Prostate gland (tissue), 2 donors: ENCODE results near the gene NSUN3. TPM values are rescaled to one million over a fixed set of nuclear protein-coding genes. Genes with fewer than 3 reads are reported as not detected.

ENCODE experiments used
- DNase-seq: peaks from one replicate; pipeline ENCODE4 v3.0.0-alpha.2; 2019; ENCODE audit warnings: low spot score
- H3K27ac ChIP-seq, 2 donors: fragments of 200-600 bp; sonication (generic); 2 replicates each; pipeline ENCODE4 v1.5.1; 2017 to 2019
- H3K27me3 ChIP-seq: fragments of 200-600 bp; sonication (generic); replicated peaks from 2 replicates; pipeline ENCODE4 v1.5.1; 2019; ENCODE audit not compliant: insufficient read depth
- H3K36me3 ChIP-seq, 2 donors: fragments of 200-600 bp; sonication (generic); 1 replicate in 1 of 2; 2 replicates in 1 of 2; pipeline versions ENCODE4 v1.5.1 to v1.8.1; 2017 to 2019
- H3K4me1 ChIP-seq: fragments of 200-600 bp; sonication (generic); replicated peaks from 2 replicates; pipeline ENCODE4 v1.5.1; 2019
- H3K4me3 ChIP-seq, 2 donors: fragments of 200-600 bp; sonication (generic); 2 replicates each; pipeline ENCODE4 v1.5.1; 2017 to 2019
- H3K9me3 ChIP-seq: fragments of 200-600 bp; sonication (generic); 2 replicates; pipeline ENCODE4 v1.5.1; 2017
- CTCF ChIP-seq, 4 experiments: fragments of 200-600 bp in 2 of 4; fragments of 450-650 bp in 2 of 4; sonication (generic) in 2 of 4; IDR thresholded peaks; 1 replicate in 3 of 4; 2 replicates in 1 of 4; pipeline ENCODE4 v1.5.1; 2016 to 2019; ENCODE audit warnings: antibody characterized with exemption in 4 of 4, mild to moderate bottlenecking in 2 of 4, moderate library complexity in 2 of 4
- POLR2A ChIP-seq: fragments of 450-650 bp; IDR thresholded peaks from one replicate; pipeline ENCODE4 v1.6.1; 2016; ENCODE audit warnings: antibody characterized with exemption, mild to moderate bottlenecking
- POLR2AphosphoS5 ChIP-seq: sonication (generic); formaldehyde crosslinking; IDR thresholded peaks from one replicate; pipeline ENCODE4 v1.6.1; 2017; ENCODE audit warnings: antibody characterized with exemption
- WGBS: methylation state at CpG from one replicate; pipeline ENCODE4 v1.1.5; 2018; 5-methylcytosine and 5-hydroxymethylcytosine counted together
- intact Hi-C: fragments of 100-400 bp; cut with DNase I; formaldehyde crosslinking; loops from one replicate; pipeline ENCODE4 v1.14.2; 2022
- total RNA-seq, 2 donors: library from RNA; depleted of rRNA; stranded (reverse); fragments of >200 nt; gene quantifications; one replicate each; pipeline ENCODE4 v1.1.0, GENCODE V29; 2016

NSUN3 gene
- total RNA-seq, 2 donors from 2014 or later: 9.2 to 12.2 TPM

GRCh38 chr3:94110854-94111253 lies 48.0 kb downstream of the NSUN3 start:
- Histone ChIP-seq H3K4me1 (no peaks in the 10 kb centered on the region), H3K36me3 (no peaks in the 10 kb centered on the region), H3K27me3 (no peaks in the 10 kb centered on the region), H3K27ac (no peak overlapping the region), H3K4me3 (no peak overlapping the region), H3K9me3 (no peaks in the 10 kb centered on the region)
- intact Hi-C loops: no loop called here
- DNase-seq: no peak
- no peak for TF ChIP-seq POLR2A
- no peak for TF ChIP-seq POLR2AphosphoS5
- no peak for TF ChIP-seq CTCF (IDR thresholded peaks at IDR 0.05)

- no peaks in the 10 kb centered on the region for H3K4me1 ChIP-seq
- DNase-seq: no peak
- no peaks in the 10 kb centered on the region for H3K9me3 ChIP-seq
- H3K27me3 ChIP-seq: no peaks in the 10 kb centered on the region
- TF ChIP-seq POLR2A (no peak), POLR2AphosphoS5 (no peak), CTCF (IDR thresholded peaks at IDR 0.05) (no peak)
- no peak overlapping the region for H3K27ac ChIP-seq
- intact Hi-C loops: no loop called here
- H3K36me3 ChIP-seq: no peaks in the 10 kb centered on the region
- WGBS: 86% methylated on average over 5 of the region's 5 CpGs
- H3K4me3 ChIP-seq: no peak overlapping the region
These were observed 51.8 kb downstream of the NSUN3 start for GRCh38 chr3:94114666-94115065.

- intact Hi-C loops: no loop called here
- Histone ChIP-seq H3K27me3 (no peaks in the 10 kb centered on the region), H3K27ac (no peak overlapping the region), H3K9me3 (no peaks in the 10 kb centered on the region), H3K36me3 (no peaks in the 10 kb centered on the region), H3K4me1 (no peaks in the 10 kb centered on the region), H3K4me3 (no peak overlapping the region)
- DNase-seq: no peak
- no peak for TF ChIP-seq POLR2A
- no peak for TF ChIP-seq POLR2AphosphoS5
- peak in 1 of 4 experiments; percentile 31 for TF ChIP-seq CTCF (IDR thresholded peaks at IDR 0.05)
- WGBS: 26% methylated on average over 6 of the region's 6 CpGs
These were observed 52.6 kb downstream of the NSUN3 start for GRCh38 chr3:94115482-94115881.

- Histone ChIP-seq H3K27me3 (no peaks in the 10 kb centered on the region), H3K4me3 (no peak overlapping the region), H3K4me1 (no peaks in the 10 kb centered on the region), H3K36me3 (no peaks in the 10 kb centered on the region), H3K27ac (no peak overlapping the region), H3K9me3 (no peaks in the 10 kb centered on the region)
- TF ChIP-seq POLR2AphosphoS5 (no peak), CTCF (IDR thresholded peaks at IDR 0.05) (no peak), POLR2A (no peak)
- no peak for DNase-seq
- WGBS: 93% methylated on average over 2 of the region's 2 CpGs
- intact Hi-C loops: no loop called here
These were observed 54.9 kb downstream of the NSUN3 start for GRCh38 chr3:94117729-94118128.

GRCh38 chr3:94118390-94118789 lies 55.5 kb downstream of the NSUN3 start:
- no peak for DNase-seq
- Histone ChIP-seq H3K4me1 (no peaks in the 10 kb centered on the region), H3K36me3 (no peaks in the 10 kb centered on the region), H3K9me3 (no peaks in the 10 kb centered on the region), H3K27me3 (no peaks in the 10 kb centered on the region), H3K4me3 (no peak overlapping the region), H3K27ac (no peak overlapping the region)
- intact Hi-C loops: no loop called here
- 23% methylated on average over 2 of the region's 2 CpGs for WGBS
- TF ChIP-seq CTCF (IDR thresholded peaks at IDR 0.05) (no peak), POLR2AphosphoS5 (no peak), POLR2A (no peak)
